Renal cortical epithelial cell (primary cell): Measurements from ENCODE around the gene NPAS2. TPM values are rescaled to one million over a fixed set of nuclear protein-coding genes. Genes with fewer than 3 reads are reported as not detected.

ENCODE experiments used
- DNase-seq: peaks from one replicate; pipeline ENCODE4 v3.0.0-alpha.2; 2011; ENCODE audit warnings: low read depth
- total RNA-seq: library from RNA; depleted of rRNA; stranded (reverse); fragments of >200 nt; gene quantifications from 2 replicates; pipeline ENCODE4 v1.2.3, GENCODE V29; 2014

Gene NPAS2
- total RNA-seq, 1 donor from 2014 or later = 22.1 TPM

DNA sequence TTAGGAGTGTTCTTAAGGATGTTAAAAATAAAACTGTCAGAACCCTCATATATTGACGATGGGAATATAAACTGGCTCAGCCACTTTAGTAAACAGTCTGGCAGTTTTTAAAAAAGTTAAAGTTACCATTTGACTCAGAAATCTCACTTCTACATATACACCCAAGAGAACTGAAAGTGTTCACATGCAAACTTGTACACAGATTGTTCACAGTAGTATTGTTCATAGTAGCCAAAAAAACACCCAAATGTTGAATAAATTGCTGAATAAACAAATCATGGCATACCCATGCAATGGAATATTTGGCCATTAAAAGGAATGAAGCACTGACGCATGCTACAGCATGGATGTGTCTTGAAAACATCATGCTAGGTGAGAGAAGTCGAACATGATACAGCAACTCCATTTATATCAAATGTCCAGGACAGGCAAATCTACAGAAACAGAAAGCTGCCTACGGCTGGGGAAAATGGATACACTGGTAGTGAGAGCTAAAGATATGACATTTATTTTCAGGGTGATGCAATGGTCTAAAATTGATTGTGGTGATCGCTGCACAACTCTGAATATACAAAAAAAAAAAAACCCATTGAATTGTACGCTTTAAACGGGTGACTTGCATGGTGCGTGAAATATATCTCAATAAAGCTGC, 192.2 kb downstream of the NPAS2 start:
- DNase-seq = no peak

DNA sequence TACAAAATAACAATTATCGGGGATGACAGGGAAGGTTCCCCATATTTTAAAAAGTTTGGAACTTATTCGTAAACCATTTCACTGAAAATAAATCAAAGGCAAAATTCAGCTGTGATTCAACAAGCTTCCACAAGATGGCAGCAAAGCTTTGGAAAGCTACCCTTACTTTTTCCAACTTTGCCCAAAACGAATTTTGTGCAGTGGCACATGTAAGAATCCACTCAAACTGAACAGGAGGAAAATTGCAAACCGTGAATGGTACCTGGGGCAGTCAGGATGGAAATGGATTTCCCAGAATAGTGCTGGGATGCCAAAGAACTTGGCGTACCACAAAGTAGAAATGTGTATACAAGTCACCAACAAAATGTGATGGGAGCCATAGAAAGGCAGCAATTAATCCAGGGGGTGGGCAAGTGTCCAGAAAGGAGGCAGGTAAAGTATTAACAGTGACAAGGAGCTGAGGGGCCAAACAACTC, 192.8 kb downstream of the NPAS2 start:
- peak; percentile 42 for DNase-seq

DNA sequence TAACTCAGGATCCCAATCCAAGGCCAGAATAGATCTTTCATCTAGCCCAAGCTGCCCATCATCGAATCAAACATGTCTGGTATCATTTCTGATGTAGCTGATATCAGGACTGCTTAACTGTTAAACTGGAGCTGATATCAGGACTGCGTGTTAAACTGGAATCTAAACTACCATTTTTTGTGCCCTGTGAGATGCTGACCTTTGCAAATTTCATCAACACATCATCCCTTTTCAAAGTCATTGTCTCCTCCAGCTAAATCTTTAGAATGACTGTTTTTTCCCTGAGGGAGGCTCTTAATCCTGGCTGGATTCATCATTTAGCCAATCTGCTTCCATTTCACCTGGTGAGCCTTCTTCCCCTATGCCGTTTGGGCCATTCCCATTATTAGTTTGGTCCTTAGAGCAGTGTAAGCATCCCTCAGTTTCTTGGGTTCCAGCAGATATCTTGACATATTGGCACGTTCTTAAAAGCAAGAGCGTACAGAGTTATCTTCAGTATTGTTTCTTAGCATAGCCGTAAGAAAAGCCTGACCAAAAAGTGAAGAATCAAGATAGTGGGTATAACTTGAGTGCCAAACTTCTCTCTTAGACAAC, 194.4 kb downstream of the NPAS2 start:
- no peak for DNase-seq

DNA sequence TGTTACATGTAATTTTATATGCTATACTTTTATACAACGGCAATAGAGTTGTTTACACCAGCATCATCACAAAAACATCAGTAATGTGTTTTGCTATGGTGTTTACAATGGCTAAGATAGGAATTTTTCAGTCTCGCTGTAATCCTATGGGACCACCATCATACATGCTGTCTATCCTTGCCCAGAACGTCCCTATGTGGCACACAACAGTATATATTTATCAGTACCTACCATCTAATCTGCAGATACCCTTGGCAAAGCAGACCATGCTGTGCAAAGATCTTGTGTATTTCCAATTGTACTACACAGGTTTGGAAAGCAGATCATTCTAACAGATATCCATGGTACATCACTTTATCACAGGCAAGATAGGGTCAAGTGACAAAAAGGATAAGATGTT, 197.4 kb downstream of the NPAS2 start:
- no peak for DNase-seq

DNA sequence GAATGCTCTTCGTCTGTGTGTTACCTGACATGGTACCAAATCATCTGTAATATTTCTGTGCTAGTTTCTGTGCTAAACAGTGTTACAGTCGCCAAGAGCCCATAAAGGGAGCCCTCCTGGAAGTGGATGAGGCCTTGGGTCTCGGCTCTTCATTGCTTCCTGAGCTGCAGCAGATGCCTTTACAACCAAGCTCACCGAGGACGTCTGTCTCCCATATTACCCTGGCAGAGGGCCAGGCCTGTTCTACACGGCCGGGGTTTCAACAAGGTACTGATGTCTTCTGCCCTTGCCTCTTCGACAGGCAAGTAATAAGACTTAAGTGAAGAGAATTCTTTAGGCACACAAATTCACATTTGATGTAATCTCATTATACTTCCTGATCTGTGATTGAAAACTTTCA, 199.0 kb downstream of the NPAS2 start:
- DNase-seq = no peak

DNA sequence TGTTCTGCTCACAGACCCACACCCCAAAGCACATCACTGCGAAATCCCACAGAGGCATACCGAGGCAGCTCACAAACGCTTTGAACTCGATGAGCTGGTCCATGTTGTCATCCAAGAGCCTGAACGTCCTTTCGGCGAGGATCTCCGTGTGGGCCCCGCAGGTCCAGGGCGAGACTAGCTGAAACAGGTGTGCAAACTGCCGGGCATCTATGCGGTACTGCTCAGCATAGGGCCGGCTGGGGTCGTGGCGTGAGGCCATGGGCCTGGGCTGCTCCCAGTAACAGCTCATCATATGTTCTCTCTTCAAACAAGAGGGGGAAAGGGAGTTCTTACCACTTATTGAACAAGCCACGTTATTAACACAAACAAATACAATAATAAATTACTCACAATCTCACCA, 202.3 kb downstream of the NPAS2 start:
- DNase-seq = no peak

DNA sequence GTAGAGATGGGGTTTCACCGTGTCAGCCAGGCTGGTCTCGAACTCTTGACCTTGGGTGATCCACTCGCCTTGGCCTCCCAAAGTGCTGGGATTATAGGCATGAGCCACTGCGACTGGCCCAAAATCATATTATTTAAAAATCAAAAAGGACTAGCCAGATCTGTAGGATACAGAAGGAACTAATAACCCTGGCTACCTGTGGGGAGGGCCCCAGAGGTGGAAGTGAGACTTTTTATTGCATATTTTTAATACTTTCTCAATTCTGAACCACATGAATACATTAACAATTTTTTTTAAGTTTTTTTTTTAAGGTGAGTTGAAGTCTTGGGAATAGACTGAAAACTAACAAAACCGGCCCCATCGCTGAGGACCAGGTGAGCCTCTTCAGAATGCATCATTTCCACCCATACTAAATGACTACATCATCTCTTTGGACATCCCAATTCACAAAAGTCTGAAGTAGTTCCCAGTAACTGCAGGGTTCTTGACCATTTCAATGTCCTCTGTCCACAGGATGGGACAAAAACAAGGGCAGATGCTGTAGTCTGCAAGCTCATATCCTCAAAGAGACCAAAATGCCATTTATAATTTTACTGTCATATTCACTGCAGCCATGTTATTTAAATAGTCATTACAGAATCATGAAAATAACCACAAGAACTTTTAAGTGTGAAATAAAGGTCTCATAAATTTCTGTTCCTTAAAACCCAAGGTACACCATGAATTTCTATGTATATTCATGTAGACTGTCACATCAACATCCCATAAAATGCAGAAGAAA, 203.6 kb downstream of the NPAS2 start:
- no peak for DNase-seq

DNA sequence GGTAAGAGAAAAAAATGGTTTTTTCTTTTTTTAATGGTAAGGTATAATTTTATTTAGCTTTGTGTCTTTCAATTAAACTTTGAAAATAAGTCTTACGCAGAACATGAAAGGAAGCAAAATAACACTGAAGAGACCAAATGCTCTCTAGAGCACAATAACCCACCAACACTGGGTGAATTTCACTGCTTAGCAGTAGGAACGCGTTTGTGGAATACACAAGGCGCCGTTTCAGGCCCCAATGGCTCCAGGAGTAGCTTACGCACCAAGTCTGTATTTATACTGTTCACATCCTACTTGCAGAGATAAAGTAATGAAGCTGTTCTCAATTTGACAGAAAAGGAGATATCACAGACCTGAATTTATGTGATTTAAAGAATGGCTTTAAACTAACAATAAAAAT, 205.6 kb downstream of the NPAS2 start:
- no peak for DNase-seq

DNA sequence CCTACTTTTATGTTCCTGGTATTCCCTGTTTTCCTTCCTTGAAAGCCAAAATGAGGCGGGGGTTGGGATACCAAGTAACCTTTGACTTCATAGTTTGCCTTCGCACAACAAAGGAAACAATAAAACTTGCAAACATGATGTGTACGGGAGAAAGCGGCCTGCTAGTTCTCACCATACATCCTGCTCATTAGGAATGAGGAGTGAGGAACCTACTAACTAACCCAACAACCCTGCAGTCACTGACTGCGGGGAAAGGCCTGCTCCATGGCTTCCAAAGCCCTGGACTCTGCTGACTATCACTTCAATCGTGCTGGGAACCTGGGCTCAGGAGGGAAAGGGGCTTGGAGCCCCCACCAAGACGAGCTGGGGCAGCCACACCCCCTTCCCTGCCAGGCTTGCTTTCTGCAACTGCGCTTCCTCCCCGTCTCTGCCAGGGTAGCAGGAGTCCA, 206.3 kb downstream of the NPAS2 start:
- DNase-seq = no peak

DNA sequence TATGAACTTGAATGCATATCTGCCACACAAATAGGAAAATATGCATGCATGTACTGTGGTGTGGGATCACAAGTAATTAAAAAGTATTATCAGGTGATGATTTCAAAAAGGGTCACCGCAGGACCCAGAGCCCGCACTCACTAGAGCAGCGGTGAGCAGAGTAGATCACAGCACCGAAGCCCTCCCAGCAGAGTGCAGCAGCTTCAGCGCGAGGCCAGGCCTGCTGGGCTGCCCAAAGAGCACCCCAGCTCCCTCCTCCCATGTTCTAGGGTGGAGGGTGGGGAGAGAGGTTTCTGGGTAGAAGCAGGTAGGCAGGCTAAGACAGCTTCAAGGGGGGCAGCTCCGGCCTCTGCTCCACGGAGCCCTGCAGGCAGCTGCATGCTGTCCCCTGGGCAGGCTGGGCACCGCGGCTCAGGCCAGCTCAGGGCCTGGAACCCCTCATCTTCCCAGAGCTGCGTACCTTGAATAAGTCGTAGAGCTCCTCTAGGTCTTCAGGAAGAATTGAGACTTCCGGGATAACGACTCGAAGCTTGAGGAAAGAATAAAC, 207.1 kb downstream of the NPAS2 start:
- no peak for DNase-seq

DNA sequence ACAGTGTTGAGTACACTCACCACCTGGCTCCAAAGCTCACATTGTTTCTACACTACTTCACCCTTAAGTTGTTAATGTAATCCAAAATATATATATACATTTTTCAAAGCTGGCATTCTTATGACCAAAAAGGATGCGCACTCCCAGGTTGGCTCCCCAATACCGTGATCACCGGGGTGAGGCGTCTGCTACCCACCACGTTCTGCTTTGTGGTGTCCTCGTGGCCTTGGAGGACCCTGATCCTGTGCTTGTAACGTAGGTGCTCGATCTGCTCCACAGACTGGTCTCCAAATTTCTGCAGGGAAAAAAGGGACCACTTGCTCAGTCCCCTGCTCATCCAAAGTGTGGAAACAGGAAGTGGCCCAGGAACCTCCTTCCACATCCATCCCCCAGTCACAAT, 207.9 kb downstream of the NPAS2 start:
- DNase-seq = no peak

DNA sequence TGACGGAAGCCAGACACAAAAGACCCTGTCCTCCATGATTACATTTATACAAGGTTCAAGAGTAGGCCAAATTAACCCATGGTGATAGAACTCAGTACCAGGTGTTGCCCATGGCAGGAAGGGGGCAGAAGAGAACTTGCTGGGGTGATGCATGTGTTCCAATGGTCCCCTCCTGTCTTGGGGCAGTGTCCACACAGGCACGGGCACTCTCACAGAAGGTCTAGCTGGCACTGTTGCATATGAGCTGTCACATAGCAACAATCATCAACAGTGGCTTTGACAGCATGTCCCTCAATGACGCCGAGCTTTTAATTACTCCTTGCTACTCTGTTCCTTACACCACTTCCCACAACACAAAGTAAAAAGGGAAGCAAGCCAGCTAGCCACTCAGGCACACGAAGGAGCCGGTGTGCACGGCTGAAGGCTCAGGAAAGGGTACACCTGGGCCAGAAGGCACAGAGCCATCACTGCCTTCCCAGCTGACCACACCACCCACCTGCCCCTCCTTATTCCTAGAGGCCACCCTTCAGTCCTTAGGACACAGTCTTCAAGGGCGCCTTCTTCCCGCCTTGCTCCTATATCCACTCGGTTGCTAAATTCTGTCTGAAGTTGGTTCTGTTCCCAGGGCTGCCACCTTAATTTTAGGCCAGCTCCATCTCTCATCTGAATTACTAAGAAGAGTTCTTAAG, 211.1 kb downstream of the NPAS2 start:
- DNase-seq = no peak

DNA sequence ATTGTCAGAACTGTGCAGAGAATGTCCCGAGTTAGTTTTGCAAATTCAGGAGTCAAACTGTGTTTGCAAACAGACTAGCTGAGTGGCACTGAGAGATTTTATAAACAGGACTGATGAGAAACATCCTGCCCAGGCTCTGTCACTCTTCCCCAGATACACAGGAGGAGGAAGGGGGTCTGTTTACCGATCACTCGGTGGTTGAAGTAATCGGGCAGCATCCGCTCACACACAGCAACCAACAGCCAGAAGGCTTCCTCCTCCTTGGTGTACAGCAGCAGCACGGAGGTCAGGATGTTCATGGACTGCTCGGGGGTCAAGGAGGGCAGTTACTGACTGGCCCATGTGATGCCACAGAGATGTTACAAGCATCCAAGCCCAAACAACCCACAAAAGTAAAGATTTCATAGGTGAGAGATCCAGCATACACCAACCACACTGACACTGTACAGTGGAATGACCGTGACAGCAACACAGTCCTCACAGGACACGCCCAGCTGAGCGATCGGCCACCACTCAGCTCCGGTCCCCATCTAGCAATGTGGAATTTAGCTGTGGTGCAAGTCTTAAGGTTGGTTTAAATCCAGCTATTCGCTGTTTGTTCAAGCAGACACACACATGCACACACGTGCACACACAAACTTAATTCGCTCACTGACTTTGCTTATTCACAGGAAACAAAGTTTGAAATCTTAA, 212.3 kb downstream of the NPAS2 start:
- no peak for DNase-seq

DNA sequence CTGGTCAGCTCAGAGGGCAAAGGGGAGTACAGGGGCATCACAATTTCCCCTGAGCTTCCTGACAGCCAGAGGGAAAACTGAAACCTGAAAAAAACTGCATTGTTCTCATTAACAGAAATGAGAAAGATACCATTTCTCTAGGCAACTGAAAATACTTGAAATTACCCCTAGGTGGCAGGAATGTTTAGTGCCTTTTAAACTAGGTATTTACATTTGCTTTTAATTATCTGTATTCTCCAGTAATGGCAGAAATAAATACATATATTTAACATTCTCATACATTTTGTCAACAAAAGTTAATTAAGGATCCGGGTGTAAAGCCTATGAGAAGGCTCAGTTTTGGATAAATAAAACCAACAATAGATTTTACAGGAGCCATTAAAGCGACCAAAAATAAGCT, 216.6 kb downstream of the NPAS2 start:
- peak; percentile 40 for DNase-seq

DNA sequence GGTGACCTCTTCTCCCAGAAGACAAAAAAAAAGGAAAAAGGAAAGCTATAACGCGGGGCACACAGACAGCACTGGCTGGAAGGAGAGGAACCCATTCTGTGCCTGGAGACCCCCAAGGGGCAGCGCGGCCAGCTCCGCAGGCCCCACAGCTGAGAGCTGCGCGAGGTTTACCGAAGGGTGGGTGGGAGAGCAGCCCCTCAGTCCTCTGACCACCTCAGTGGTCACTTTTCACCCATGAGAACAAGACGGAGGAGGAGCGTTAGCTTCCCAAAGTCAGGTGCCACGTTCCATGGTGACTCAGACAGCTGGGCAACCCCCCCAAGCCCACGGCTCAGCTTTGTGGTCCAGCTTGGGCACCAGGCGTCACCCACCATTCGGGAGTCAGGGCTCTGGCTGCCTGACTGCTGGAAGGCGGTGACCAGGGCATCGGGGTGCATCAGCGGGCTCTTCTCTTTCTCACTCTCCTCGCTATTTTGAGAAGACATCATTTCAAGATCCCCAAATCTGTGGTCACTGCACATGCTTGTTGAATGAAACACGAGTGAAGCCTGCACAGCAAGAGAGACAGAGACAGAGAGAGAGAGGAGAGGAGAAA, 217.3 kb downstream of the NPAS2 start:
- DNase-seq = no peak

DNA sequence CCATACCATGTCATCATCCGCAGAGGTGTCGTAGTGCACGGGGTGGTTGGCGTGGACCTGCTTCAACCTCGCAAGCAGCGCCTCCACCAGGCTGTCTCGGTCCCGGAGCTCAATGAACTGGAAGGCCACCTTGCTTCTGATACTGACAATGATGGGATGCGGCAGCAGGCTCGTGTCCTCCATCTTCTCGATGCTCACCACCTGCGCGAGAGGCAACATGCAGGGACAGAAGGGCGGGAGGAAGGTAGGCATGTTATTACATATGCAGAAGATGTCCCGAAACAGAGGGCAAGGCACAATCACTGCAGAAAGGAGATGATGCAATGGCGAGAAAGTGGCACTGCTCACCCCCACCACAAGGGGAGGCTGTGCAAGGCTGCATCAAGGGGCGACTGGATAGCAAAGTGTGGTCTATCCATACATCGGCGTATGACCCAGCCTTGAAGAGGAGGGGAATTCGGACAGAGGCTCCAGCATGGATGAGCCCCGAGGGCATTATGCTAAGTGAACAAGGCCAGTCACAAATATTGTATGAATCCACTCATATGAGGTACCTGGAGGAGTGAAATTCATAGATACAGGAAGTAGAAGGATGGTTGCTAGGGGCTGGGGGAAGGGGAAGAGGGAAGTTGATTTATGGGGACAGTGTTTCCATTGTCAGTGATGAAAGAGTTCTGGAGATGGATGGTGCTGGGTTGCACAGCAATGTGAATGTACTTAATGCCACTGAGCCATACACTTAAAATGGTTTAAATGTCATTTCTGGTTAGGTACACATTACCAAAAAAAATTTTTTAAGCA, 218.7 kb downstream of the NPAS2 start:
- peak; percentile 9 for DNase-seq

DNA sequence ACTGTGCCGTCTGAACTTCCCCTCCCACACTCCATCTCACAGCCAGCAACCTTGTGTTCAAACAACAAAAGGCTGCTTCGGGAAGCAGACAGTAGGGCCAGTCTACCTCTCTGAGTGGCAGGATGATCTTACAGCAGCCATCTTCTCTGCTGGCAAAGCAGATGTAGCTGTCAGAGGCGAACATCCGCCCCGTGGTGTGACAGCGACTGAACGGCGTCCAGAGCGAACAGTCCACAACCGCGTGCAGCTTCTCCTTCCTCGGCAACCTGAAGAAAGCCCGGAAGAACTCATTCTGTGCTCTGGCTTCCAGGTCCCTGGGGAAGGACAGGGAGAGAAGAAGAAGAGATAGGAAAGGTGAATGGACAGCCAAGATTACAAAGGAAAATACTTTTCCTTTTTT, 220.1 kb downstream of the NPAS2 start:
- DNase-seq = no peak

DNA sequence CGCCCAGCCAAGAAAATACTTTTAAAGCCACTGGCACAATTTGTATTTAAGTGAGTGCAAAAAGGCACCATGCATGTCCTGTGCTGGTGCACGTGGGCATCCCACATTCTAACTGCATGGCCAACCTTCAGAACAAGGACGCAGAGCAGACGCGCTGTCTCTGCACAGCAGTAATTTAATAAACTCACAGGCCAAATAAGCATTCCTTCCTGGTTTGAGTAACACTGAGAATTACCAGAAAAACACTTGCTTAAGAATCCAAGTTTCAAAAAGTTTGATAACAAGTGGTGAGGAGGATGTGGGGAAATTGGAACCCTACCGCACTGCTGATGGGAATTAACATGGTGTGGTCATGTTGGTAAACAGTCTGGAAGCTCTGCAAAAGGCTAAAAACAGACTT, 220.8 kb downstream of the NPAS2 start:
- DNase-seq = no peak

DNA sequence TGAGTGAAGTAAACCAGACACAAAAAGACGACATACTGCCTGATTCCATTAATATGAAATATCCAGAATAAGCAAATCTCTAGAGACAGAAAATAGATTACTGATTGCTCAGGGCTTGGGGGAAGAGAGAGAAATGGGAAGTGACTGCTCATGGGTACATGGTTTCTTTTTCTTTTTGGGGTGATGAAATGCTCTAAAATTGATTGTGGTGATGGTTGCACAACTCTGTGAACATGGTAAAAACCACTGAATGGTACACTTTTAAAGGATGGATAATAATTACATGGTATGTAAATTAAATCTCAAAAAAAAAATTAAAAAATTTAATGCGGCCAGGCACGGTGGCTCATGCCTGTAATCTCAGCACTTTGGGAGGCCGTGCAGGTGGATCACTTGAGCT, 221.5 kb downstream of the NPAS2 start:
- DNase-seq = no peak

DNA sequence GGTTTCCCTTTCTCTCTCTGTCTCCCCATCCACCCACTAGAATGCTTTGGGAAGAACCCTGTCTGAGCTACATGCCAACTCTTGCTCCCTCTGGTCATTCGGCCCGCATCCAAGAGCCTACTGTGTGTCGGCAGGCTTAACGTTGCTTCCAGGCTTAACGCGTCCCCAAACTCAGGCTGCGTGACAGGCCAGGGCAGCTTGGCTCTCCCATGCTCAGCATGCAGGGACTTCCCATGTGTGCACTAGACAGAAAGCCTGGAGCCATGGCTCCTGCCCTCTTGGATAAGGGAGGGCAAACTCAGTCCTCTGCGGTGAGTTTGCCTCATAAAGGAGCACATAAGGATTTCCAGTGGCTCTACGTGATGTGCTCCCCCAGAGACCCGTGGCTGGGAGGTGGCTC, 225.4 kb downstream of the NPAS2 start:
- no peak for DNase-seq
